ENCODE measurements around the gene PIEZO1.

PIEZO1 gene

GRCh38 chr16:88723507-88723887 is 61.5 kb downstream of the PIEZO1 start:
- no peak for TF ChIP-seq CTCF (IDR thresholded peaks at IDR 0.05; ENCODE audit: control insufficient read depth, insufficient read depth, low read depth, low read length, missing control alignments)
- no peak for DNase-seq (ENCODE audit: low read depth)
- no peak overlapping the region for H3K4me3 ChIP-seq (ENCODE audit: control insufficient read depth, low read depth, low read length)

- DNase-seq (ENCODE audit: low read depth) = no peak
- no peak for TF ChIP-seq CTCF (IDR thresholded peaks at IDR 0.05; ENCODE audit: control insufficient read depth, insufficient read depth, low read depth, low read length, missing control alignments)
- no peak overlapping the region for H3K4me3 ChIP-seq (ENCODE audit: control insufficient read depth, low read depth, low read length)
Measured at GRCh38 chr16:88722784-88723506, 62.1 kb downstream of the PIEZO1 start.

- DNase-seq (ENCODE audit: low read depth) = no peak
- TF ChIP-seq CTCF (IDR thresholded peaks at IDR 0.05; ENCODE audit: control insufficient read depth, insufficient read depth, low read depth, low read length, missing control alignments) = no peak
- no peak overlapping the region for H3K4me3 ChIP-seq (ENCODE audit: control insufficient read depth, low read depth, low read length)
Measured at GRCh38 chr16:88721815-88722755, 62.9 kb downstream of the PIEZO1 start.

GRCh38 chr16:88721236-88721635 is 63.8 kb downstream of the PIEZO1 start:
- no peak overlapping the region for H3K4me3 ChIP-seq (ENCODE audit: control insufficient read depth, low read depth, low read length)
- no peak for DNase-seq (ENCODE audit: low read depth)
- no peak for TF ChIP-seq CTCF (IDR thresholded peaks at IDR 0.05; ENCODE audit: control insufficient read depth, insufficient read depth, low read depth, low read length, missing control alignments)

GRCh38 chr16:88720396-88720970 is 64.5 kb downstream of the PIEZO1 start:
- DNase-seq (ENCODE audit: low read depth) = no peak
- no peak for TF ChIP-seq CTCF (IDR thresholded peaks at IDR 0.05; ENCODE audit: control insufficient read depth, insufficient read depth, low read depth, low read length, missing control alignments)
- H3K4me3 ChIP-seq (ENCODE audit: control insufficient read depth, low read depth, low read length) = no peak overlapping the region

GRCh38 chr16:88719933-88720296 is 65.1 kb downstream of the PIEZO1 start:
- TF ChIP-seq CTCF (IDR thresholded peaks at IDR 0.05; ENCODE audit: control insufficient read depth, insufficient read depth, low read depth, low read length, missing control alignments) = no peak

More at GRCh38 chr16:88719933-88720296, 65.1 kb downstream of the PIEZO1 start:
- DNase-seq (ENCODE audit: low read depth) = no peak
- H3K4me3 ChIP-seq (ENCODE audit: control insufficient read depth, low read depth, low read length) = no peak overlapping the region
